Heart left ventricle (tissue), 13 donors: Measurements from ENCODE around the gene RIMS3.
A peak's percentile ranks its signal among the peaks of the same experiment; 100 is the strongest.

ENCODE experiments used
- CTCF ChIP-seq, 12 donors: fragments of 200-600 bp; sonication (generic) in 4 of 12; IDR thresholded peaks; one replicate each; pipeline versions ENCODE4 v1.5.0 to v1.8.0; 2018 to 2022; ENCODE audit warnings: antibody characterized with exemption in 12 of 12, mild to moderate bottlenecking in 5 of 12
- POLR2A ChIP-seq, 2 donors: fragments of 450-650 bp; IDR thresholded peaks; one replicate each; pipeline ENCODE4 v1.6.1; 2017; ENCODE audit warnings: antibody characterized with exemption in 2 of 2, mild to moderate bottlenecking in 2 of 2, moderate library complexity in 2 of 2
- donor health status: ischemic (EF 13 %, LVEDD 7.1; RV severe dilation, severe dysfunction).
- donor health status: DM: no; HTN: yes; CAD: no.
- donor health status: DM: no; HTN: no; CAD: no.
- donor health status: ischemic (EF 25% LVEDD 6.9; RV normal size, moderate dysfunction).
- donor health status: ischemic (EF 25% LVEDD 5.7; RV mildly dilated, moderate dysfunction).
- donor health status: ischemic (EF 35%, LVEDD 5.7; RV mildly dilated, moderate dysfunction).
- donor health status: nonischemic (EF 11% LVEDD 7.7; RV severe dilation, severe dysfunction).
- donor health status: DM: yes; HTN: yes; CAD: no.
- donor health status: PGD.
- donor health status: ischemic (EF 29% LVEDD 5.4; RV normal size, mild dysfunction).
- donor health status: nonischemic (EF 23%, LVEDD 6.1; RV moderate dilation, normal function).

GRCh38 chr1:40630488-40631223 lies 34.8 kb downstream of the RIMS3 start:
- TF ChIP-seq CTCF (IDR thresholded peaks at IDR 0.05) (peak in 9 of 12 donors; percentile 31 to 58 (median 45)), POLR2A (IDR thresholded peaks at IDR 0.05) (no peak)
